ENCODE results near the gene NEK6.

Gene NEK6

GRCh38 chr9:124213396-124213795 is 44.4 kb upstream of the NEK6 start:
- no peak for TF ChIP-seq FOXP2 (optimal IDR thresholded peaks at IDR 0.05; ENCODE audit: borderline replicate concordance, extremely low read depth, extremely low read length, insufficient read depth)
- no peak for TF ChIP-seq REST (IDR thresholded peaks at IDR 0.05; ENCODE audit: insufficient read depth in 1 of 2, low read depth in 2 of 2, low read length in 2 of 2)
- TF ChIP-seq POLR2AphosphoS5 (IDR thresholded peaks at IDR 0.05; ENCODE audit: low read depth, low read length): no peak
- no peak for TF ChIP-seq SIN3A (IDR thresholded peaks at IDR 0.05; ENCODE audit: borderline replicate concordance, insufficient read depth, low read length)
- TF ChIP-seq TAF1 (IDR thresholded peaks at IDR 0.05; ENCODE audit: borderline replicate concordance, insufficient read depth, low read length): no peak

DNA sequence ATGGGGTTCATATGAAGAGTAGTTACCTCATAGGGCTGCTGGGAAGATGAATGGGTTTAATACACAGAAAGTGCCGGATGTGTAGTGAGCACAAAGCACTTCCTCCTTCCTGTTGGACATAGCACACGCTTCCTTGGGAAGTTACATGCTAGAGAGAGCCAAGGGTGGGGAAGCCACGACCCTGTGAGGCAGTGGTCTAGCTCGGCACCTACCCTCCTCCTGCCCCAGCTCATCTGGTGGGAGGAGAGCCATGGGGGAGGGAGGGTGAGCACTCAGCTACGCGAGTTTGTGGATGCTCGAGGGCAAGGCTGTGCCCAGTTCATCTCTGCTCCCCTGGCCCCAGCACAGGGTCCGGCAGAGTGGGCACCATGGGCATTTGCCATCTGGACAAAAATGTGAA is 43.6 kb upstream of the NEK6 start:
- TF ChIP-seq REST (IDR thresholded peaks at IDR 0.05; ENCODE audit: insufficient read depth in 1 of 2, low read depth in 2 of 2, low read length in 2 of 2) (no peak), SIN3A (IDR thresholded peaks at IDR 0.05; ENCODE audit: borderline replicate concordance, insufficient read depth, low read length) (no peak), FOXP2 (optimal IDR thresholded peaks at IDR 0.05; ENCODE audit: borderline replicate concordance, extremely low read depth, extremely low read length, insufficient read depth) (no peak), TAF1 (IDR thresholded peaks at IDR 0.05; ENCODE audit: borderline replicate concordance, insufficient read depth, low read length) (no peak), POLR2AphosphoS5 (IDR thresholded peaks at IDR 0.05; ENCODE audit: low read depth, low read length) (no peak)

- TF ChIP-seq POLR2AphosphoS5 (IDR thresholded peaks at IDR 0.05; ENCODE audit: low read depth, low read length) (no peak), SIN3A (IDR thresholded peaks at IDR 0.05; ENCODE audit: borderline replicate concordance, insufficient read depth, low read length) (no peak), FOXP2 (optimal IDR thresholded peaks at IDR 0.05; ENCODE audit: borderline replicate concordance, extremely low read depth, extremely low read length, insufficient read depth) (no peak), TAF1 (IDR thresholded peaks at IDR 0.05; ENCODE audit: borderline replicate concordance, insufficient read depth, low read length) (no peak), REST (IDR thresholded peaks at IDR 0.05; ENCODE audit: insufficient read depth in 1 of 2, low read depth in 2 of 2, low read length in 2 of 2) (no peak)
Observed at GRCh38 chr9:124214596-124215367, 43.0 kb upstream of the NEK6 start.

GRCh38 chr9:124215368-124215910 is 42.3 kb upstream of the NEK6 start:
- TF ChIP-seq FOXP2 (optimal IDR thresholded peaks at IDR 0.05; ENCODE audit: borderline replicate concordance, extremely low read depth, extremely low read length, insufficient read depth) (no peak), SIN3A (IDR thresholded peaks at IDR 0.05; ENCODE audit: borderline replicate concordance, insufficient read depth, low read length) (no peak), TAF1 (IDR thresholded peaks at IDR 0.05; ENCODE audit: borderline replicate concordance, insufficient read depth, low read length) (no peak), POLR2AphosphoS5 (IDR thresholded peaks at IDR 0.05; ENCODE audit: low read depth, low read length) (no peak), REST (IDR thresholded peaks at IDR 0.05; ENCODE audit: insufficient read depth in 1 of 2, low read depth in 2 of 2, low read length in 2 of 2) (no peak)

All from PFSK-1 (cell line).